HL-60 (cell line): ENCODE measurements around the gene GPR183.

Experiments
- DNase-seq, 2 experiments: peaks; one replicate each; pipeline ENCODE4 v3.0.0-alpha.2; 2010 to 2020; ENCODE audit warnings: low read depth in 1 of 2, low spot score in 1 of 2
- H3K27ac ChIP-seq: fragments of 250-450 bp; sonication (Bioruptor Pico); replicated peaks from 2 replicates; pipeline ENCODE4 v1.5.1; 2020; ENCODE audit warnings: mild to moderate bottlenecking, moderate library complexity
- H3K27me3 ChIP-seq: fragments of 250-450 bp; sonication (Bioruptor Pico); 2 replicates; pipeline ENCODE4 v1.5.1; 2021; ENCODE audit warnings: mild to moderate bottlenecking, moderate library complexity; ENCODE audit not compliant: insufficient read depth, poor library complexity, severe bottlenecking
- H3K4me3 ChIP-seq: replicated peaks from 2 replicates; pipeline ENCODE4 v1.5.1; 2011; ENCODE audit warnings: mild to moderate bottlenecking, control low read depth, low read length; ENCODE audit not compliant: insufficient read depth
- GABPA ChIP-seq: IDR thresholded peaks from 2 replicates; pipeline ENCODE4 v1.6.1; 2012; ENCODE audit warnings: low read depth
- POLR2AphosphoS5 ChIP-seq: IDR thresholded peaks from 2 replicates; pipeline ENCODE4 v1.6.1; 2012; ENCODE audit warnings: low read depth
- SPI1 ChIP-seq: IDR thresholded peaks from 2 replicates; pipeline ENCODE4 v1.6.1; 2012; ENCODE audit warnings: low read depth, mild to moderate bottlenecking, borderline replicate concordance
- TF ChIP-seq, protein P1 (sequence below): IDR thresholded peaks from one replicate; pipeline ENCODE4 v1.5.1; 2011; ENCODE audit warnings: low read length, control low read depth, inconsistent platforms; ENCODE audit not compliant: insufficient read depth
- TF ChIP-seq, protein P2 (sequence below): IDR thresholded peaks from 2 replicates; pipeline ENCODE4 v1.6.1; 2012; ENCODE audit warnings: low read depth; ENCODE audit not compliant: insufficient replicate concordance

GPR183 gene

GRCh38 chr13:99353246-99353600 is 46.0 kb upstream of the GPR183 start:
- no peak for TF ChIP-seq POLR2AphosphoS5
- TF ChIP-seq SPI1 = no peak
- TF ChIP-seq, protein P1, sequence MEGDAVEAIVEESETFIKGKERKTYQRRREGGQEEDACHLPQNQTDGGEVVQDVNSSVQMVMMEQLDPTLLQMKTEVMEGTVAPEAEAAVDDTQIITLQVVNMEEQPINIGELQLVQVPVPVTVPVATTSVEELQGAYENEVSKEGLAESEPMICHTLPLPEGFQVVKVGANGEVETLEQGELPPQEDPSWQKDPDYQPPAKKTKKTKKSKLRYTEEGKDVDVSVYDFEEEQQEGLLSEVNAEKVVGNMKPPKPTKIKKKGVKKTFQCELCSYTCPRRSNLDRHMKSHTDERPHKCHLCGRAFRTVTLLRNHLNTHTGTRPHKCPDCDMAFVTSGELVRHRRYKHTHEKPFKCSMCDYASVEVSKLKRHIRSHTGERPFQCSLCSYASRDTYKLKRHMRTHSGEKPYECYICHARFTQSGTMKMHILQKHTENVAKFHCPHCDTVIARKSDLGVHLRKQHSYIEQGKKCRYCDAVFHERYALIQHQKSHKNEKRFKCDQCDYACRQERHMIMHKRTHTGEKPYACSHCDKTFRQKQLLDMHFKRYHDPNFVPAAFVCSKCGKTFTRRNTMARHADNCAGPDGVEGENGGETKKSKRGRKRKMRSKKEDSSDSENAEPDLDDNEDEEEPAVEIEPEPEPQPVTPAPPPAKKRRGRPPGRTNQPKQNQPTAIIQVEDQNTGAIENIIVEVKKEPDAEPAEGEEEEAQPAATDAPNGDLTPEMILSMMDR = no peak
- no peak for TF ChIP-seq GABPA
- TF ChIP-seq, protein P2, sequence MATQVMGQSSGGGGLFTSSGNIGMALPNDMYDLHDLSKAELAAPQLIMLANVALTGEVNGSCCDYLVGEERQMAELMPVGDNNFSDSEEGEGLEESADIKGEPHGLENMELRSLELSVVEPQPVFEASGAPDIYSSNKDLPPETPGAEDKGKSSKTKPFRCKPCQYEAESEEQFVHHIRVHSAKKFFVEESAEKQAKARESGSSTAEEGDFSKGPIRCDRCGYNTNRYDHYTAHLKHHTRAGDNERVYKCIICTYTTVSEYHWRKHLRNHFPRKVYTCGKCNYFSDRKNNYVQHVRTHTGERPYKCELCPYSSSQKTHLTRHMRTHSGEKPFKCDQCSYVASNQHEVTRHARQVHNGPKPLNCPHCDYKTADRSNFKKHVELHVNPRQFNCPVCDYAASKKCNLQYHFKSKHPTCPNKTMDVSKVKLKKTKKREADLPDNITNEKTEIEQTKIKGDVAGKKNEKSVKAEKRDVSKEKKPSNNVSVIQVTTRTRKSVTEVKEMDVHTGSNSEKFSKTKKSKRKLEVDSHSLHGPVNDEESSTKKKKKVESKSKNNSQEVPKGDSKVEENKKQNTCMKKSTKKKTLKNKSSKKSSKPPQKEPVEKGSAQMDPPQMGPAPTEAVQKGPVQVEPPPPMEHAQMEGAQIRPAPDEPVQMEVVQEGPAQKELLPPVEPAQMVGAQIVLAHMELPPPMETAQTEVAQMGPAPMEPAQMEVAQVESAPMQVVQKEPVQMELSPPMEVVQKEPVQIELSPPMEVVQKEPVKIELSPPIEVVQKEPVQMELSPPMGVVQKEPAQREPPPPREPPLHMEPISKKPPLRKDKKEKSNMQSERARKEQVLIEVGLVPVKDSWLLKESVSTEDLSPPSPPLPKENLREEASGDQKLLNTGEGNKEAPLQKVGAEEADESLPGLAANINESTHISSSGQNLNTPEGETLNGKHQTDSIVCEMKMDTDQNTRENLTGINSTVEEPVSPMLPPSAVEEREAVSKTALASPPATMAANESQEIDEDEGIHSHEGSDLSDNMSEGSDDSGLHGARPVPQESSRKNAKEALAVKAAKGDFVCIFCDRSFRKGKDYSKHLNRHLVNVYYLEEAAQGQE = no peak
- Histone ChIP-seq H3K27ac (no peak overlapping the region), H3K4me3 (no peak overlapping the region), H3K27me3 (no peaks in the 10 kb centered on the region)
- no peak for DNase-seq

DNA sequence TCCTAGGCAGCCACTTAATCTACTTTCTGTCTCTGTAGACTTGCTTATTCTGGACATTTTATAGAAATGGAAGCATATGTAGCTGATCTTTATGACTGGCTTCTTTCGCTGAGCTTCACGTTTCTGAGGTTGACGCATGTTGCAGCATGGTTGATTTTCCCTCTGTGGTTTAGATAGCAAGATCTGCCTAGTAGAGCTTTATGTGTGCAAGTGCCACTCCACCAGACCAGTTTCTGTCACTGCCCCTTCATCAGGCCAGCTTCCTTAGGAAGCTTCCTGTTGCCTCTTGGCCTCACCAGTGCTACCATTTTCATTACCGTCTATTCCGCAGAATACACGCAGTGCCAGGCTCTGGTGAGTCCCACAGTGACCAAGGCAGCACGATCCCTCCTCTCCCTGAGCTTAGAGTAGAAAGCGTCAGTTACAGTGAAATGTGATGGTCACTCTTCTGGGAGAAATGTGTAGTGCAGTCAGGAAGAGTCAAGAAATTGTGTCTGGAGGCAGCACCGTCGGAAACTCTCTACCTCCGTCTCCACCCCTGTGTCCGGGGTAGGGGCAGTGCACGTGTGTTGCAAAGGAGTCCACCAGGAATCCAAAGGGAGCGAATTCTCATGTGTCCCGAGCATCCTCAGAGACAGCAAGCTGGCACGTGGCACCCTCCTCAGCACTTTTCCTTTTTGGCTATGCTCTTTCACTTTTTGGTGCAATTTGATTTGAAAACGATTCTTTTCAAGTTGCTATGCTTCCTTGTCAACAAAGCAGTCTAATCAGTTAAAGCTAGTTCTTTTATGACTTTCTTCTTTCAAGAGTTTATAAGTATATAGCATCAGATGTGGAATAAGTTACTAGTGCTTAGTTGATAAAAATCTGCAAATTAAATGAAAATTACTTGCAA is 45.4 kb upstream of the GPR183 start:
- Histone ChIP-seq H3K4me3 (no peak overlapping the region), H3K27ac (no peak overlapping the region), H3K27me3 (no peaks in the 10 kb centered on the region)
- DNase-seq = no peak
- TF ChIP-seq SPI1 (no peak), POLR2AphosphoS5 (no peak), GABPA (no peak)
- TF ChIP-seq, protein P1 = no peak
- TF ChIP-seq, protein P2 = no peak

- no peaks in the 10 kb centered on the region for H3K27me3 ChIP-seq
- no peak overlapping the region for H3K27ac ChIP-seq
- TF ChIP-seq GABPA (no peak), SPI1 (no peak), POLR2AphosphoS5 (no peak)
- TF ChIP-seq, protein P2 = no peak
- TF ChIP-seq, protein P1 = no peak
- DNase-seq = no peak
- H3K4me3 ChIP-seq = no peak overlapping the region
These were observed 44.6 kb upstream of the GPR183 start for GRCh38 chr13:99351772-99352171.
